AG09319 (cell line): ENCODE data around the gene P2RX6.

Experiments used
- DNase-seq: peaks from one replicate; pipeline ENCODE4 v3.0.0-alpha.2; 2010; ENCODE audit warnings: low read depth; ENCODE audit errors: extremely low read depth
- CTCF ChIP-seq: IDR thresholded peaks from 2 replicates; pipeline ENCODE4 v1.5.1; 2011; ENCODE audit warnings: low read depth, mild to moderate bottlenecking, inconsistent platforms, low read length, moderate library complexity

P2RX6 gene

GRCh38 chr22:21074102-21074715 is 59.2 kb downstream of the P2RX6 start:
- peak; percentile 8 for DNase-seq
- no peak for TF ChIP-seq CTCF

GRCh38 chr22:21075516-21076138 is 60.7 kb downstream of the P2RX6 start:
- no peak for DNase-seq
- no peak for TF ChIP-seq CTCF

- DNase-seq: no peak
- TF ChIP-seq CTCF: no peak
These were observed 62.1 kb downstream of the P2RX6 start for GRCh38 chr22:21076912-21077625.
